ENCODE data around the gene IGLL5. TPM values are rescaled to one million over a fixed set of nuclear protein-coding genes. Genes with fewer than 3 reads are reported as not detected.

The IGLL5 gene
- total and polyA plus RNA-seq, 7 donors = 0.06 to 0.50 (median 0.45) TPM; not detected in 4

DNA sequence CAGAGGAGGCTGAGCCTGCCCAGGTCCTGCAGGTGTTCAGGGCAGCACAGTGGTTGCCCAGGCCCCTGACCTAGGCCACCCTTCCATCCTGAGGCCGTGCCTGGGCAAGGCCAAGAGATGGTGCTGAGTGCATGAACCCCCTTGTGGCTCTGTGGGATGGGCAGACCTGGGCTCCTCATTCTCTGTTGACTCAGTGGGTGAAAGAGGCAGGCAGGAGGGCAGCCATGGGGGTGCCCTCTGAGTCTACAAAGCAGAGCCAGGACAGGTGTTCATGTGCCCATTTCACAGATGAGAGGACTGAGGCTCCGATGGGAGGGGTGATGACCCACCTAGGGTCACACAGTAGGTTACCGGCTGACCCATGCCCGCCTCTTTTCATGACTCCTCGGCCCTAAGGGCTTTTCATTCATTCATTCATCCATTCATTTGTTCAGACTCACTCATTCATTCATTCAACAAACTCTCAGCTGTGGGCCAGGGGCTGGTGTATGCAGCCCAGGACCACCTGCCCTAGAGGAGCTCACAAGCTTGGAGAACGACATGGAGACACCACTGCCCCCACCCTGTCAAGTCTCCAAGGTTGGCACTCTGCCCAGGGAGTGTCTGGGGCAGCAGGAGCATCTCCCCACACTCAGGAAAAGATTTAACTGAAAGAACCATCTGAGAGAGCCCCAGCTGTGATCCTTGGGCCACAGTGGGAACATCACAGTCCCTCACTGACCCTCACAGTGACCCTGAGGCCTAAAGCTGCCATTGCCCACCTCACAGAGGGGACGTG is 40.5 kb downstream of the IGLL5 start:
- peaks cover 0 to 2% (median 0%) of the 10 kb centered on the region in 3 donors for H3K27me3 ChIP-seq (ENCODE audit: insufficient read depth in 3 of 3, low read length in 2 of 3)
- H3K27ac ChIP-seq = no peak overlapping the region
- DNase-seq (peak in 1 of 2 donors; percentile 22), ATAC-seq (no peak)
- H3K36me3 ChIP-seq (ENCODE audit: insufficient read depth in 1 of 2, low read depth in 1 of 2) = no peaks in the 10 kb centered on the region
- no peak overlapping the region for H3K4me3 ChIP-seq
- H3K4me1 ChIP-seq = no peaks in the 10 kb centered on the region
- TF ChIP-seq, protein P1, sequence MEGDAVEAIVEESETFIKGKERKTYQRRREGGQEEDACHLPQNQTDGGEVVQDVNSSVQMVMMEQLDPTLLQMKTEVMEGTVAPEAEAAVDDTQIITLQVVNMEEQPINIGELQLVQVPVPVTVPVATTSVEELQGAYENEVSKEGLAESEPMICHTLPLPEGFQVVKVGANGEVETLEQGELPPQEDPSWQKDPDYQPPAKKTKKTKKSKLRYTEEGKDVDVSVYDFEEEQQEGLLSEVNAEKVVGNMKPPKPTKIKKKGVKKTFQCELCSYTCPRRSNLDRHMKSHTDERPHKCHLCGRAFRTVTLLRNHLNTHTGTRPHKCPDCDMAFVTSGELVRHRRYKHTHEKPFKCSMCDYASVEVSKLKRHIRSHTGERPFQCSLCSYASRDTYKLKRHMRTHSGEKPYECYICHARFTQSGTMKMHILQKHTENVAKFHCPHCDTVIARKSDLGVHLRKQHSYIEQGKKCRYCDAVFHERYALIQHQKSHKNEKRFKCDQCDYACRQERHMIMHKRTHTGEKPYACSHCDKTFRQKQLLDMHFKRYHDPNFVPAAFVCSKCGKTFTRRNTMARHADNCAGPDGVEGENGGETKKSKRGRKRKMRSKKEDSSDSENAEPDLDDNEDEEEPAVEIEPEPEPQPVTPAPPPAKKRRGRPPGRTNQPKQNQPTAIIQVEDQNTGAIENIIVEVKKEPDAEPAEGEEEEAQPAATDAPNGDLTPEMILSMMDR (IDR thresholded peaks at IDR 0.05) = no peak
- intact Hi-C loops (cut with DNase I) = no loop called here
- H3K9me3 ChIP-seq = no peaks in the 10 kb centered on the region
- 75 to 78% (median 76%) methylated on average over 7 of the region's 7 CpGs for WGBS, 3 donors

DNA sequence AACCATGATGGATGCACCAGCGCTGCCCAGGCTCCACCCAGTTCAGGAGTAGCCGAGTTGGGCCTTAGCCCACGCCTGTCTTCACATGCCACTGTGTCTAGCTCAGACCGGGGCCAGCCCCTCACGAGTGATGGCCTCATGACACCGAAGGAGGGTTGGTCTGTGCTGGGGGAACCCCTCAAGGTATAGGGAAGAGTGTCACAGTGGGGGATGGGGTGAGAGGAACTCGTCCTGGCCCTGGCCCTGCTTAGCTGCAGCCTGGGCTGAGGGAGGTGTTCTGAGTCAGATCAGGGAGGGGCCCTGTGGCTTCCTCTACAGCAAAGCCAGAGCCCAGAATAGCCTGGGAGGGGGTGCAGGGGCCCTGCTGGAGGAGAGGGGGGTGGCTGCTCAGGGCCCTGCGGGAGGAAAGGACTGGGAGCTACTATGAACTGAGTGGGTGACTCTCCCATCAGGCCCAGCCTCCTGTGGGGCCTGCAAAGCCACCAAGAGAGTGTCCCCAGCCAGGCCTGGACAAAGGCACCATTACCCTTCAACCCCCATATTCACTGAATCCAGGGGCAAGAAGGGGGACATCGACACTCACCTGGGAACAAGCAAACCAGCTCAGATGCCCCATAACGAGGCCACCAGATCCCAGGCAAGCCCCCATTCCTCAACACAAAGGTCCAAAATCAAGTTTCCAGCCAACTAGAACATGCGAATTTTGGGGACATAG is 41.2 kb downstream of the IGLL5 start:
- DNase-seq (peak in 1 of 2 donors; percentile 56), ATAC-seq (no peak)
- Histone ChIP-seq H3K36me3 (ENCODE audit: insufficient read depth in 1 of 2, low read depth in 1 of 2) (no peaks in the 10 kb centered on the region), H3K27ac (no peak overlapping the region), H3K4me1 (no peaks in the 10 kb centered on the region), H3K9me3 (no peaks in the 10 kb centered on the region), H3K4me3 (no peak overlapping the region), H3K27me3 (ENCODE audit: insufficient read depth in 3 of 3, low read length in 2 of 3) (peaks cover 0 to 2% (median 0%) of the 10 kb centered on the region in 3 donors)
- TF ChIP-seq, protein P1 (IDR thresholded peaks at IDR 0.05) = no peak
- intact Hi-C loops (cut with DNase I) = no loop called here
- 65 to 71% (median 69%) methylated on average over 11 of the region's 11 CpGs for WGBS, 3 donors

DNA sequence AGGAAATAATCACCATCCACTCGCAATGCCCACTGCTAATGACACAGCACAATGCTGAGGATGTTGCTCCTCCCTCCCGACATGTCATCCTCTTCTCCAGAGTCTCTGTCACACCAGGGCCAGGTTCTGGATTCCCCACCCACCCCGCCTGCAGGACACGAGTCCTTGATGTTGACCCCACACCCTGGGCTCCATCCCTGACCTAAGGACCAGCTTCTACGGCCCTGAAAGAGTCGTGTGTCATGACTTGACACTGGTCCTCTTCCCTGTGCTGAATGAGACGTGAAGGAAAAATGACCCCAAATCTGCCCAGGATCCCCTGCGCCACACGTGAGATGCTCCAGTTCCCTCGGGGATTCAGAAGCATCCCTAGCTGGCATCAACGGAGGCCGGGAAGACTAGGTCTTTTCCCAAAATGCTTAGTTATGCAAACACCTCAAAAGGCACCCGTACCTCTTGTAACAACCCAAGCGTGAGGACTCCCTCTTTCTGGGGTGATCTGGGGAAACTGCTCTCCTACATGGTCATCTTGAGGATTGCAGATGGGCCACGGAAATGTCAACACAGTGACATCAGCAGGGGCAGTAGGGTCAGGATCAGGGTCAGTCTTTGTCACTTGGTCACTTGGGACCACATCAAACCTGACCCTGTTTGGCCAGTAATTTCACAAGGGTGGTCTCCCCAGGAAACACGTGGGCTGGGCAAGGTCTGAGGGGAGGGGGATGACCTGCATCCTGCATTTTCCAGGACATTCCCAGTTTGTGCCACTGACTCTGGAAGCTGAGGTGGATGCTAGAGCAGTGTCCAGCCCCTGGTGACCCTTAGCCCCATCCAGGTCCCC is 42.0 kb downstream of the IGLL5 start:
- 85 to 89% (median 89%) methylated on average over 16 of the region's 16 CpGs for WGBS, 3 donors
- no peak for ATAC-seq
- TF ChIP-seq, protein P1 (IDR thresholded peaks at IDR 0.05) = no peak
- intact Hi-C loops (cut with DNase I) = no loop called here
- Histone ChIP-seq H3K4me1 (no peaks in the 10 kb centered on the region), H3K9me3 (no peaks in the 10 kb centered on the region), H3K27me3 (ENCODE audit: insufficient read depth in 3 of 3, low read length in 2 of 3) (no peaks in the 10 kb centered on the region), H3K4me3 (no peak overlapping the region), H3K36me3 (ENCODE audit: insufficient read depth in 1 of 2, low read depth in 1 of 2) (no peaks in the 10 kb centered on the region), H3K27ac (no peak overlapping the region)
- DNase-seq = peak in 1 of 2 donors; percentile 8

DNA sequence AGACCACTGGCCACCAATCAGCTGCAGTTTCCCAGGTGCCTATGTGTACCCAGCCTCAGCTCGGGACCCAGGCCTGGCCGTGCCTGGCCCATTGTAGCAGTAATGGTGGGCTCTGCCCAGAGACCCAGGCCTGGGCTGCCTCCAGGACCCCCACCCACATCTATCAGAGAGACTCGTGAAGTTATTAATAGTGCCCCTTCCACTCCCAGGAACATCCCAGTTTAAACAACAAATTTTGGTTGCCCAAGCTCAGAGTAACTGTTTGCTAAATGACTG is 42.5 kb downstream of the IGLL5 start:
- Histone ChIP-seq H3K27ac (no peak overlapping the region), H3K9me3 (no peaks in the 10 kb centered on the region), H3K36me3 (ENCODE audit: insufficient read depth in 1 of 2, low read depth in 1 of 2) (no peaks in the 10 kb centered on the region), H3K4me1 (no peaks in the 10 kb centered on the region), H3K4me3 (no peak overlapping the region), H3K27me3 (ENCODE audit: insufficient read depth in 3 of 3, low read length in 2 of 3) (no peaks in the 10 kb centered on the region)
- WGBS, 3 donors = 88 to 94% (median 89%) methylated on average over 3 of the region's 3 CpGs
- TF ChIP-seq, protein P1 (IDR thresholded peaks at IDR 0.05) = no peak
- intact Hi-C loops (cut with DNase I) = no loop called here
- DNase-seq (peak in 1 of 2 donors; percentile 43), ATAC-seq (no peak)

Data from psoas muscle (tissue), 8 donors.